GM23338 (cell line): ENCODE results near the gene KIRREL3.

Source experiments
- CREB1 ChIP-seq: fragments of 250-450 bp; sonication (Bioruptor Pico); IDR thresholded peaks from 2 replicates; pipeline ENCODE4 v1.5.0; 2020; ENCODE audit warnings: low read depth, mild to moderate bottlenecking, moderate library complexity
- CTCF ChIP-seq, 2 experiments: fragments of 200-600 bp in 1 of 2; sonication (generic) in 1 of 2; conservative IDR thresholded peaks; 2 replicates each; pipeline versions ENCODE4 v1.5.1 to v1.6.1; 2016 to 2017; ENCODE audit warnings: antibody characterized with exemption in 2 of 2, low read depth in 2 of 2, mild to moderate bottlenecking in 2 of 2, moderate library complexity in 1 of 2
- ETS1 ChIP-seq: IDR thresholded peaks from 2 replicates; pipeline ENCODE4 v1.6.1; 2016; ENCODE audit warnings: antibody characterized with exemption
- EZH2 ChIP-seq: fragments of 200-600 bp; sonication (generic); IDR thresholded peaks from one replicate; pipeline ENCODE4 v1.8.0; 2017; ENCODE audit warnings: antibody characterized with exemption, mild to moderate bottlenecking, low read depth; ENCODE audit not compliant: unreplicated experiment
- EZH2phosphoT487 ChIP-seq: fragments of 200-600 bp; sonication (generic); IDR thresholded peaks from one replicate; pipeline ENCODE4 v1.8.1; 2018; ENCODE audit warnings: antibody characterized with exemption; ENCODE audit not compliant: unreplicated experiment
- JUNB ChIP-seq: IDR thresholded peaks from one replicate; pipeline ENCODE4 v1.6.1; 2016; ENCODE audit warnings: antibody characterized with exemption; ENCODE audit not compliant: unreplicated experiment
- NANOG ChIP-seq: IDR thresholded peaks from 2 replicates; pipeline ENCODE4 v1.6.1; 2016; ENCODE audit warnings: antibody characterized with exemption, borderline replicate concordance
- POLR2AphosphoS5 ChIP-seq: IDR thresholded peaks from 2 replicates; pipeline ENCODE4 v1.6.1; 2016; ENCODE audit warnings: antibody characterized with exemption, low read depth
- REST ChIP-seq: IDR thresholded peaks from one replicate; pipeline ENCODE4 v1.6.1; 2018; ENCODE audit warnings: antibody characterized with exemption; ENCODE audit not compliant: unreplicated experiment
- STAT1 ChIP-seq: IDR thresholded peaks from one replicate; pipeline ENCODE4 v1.6.1; 2016; ENCODE audit warnings: antibody characterized with exemption; ENCODE audit not compliant: unreplicated experiment
- ZNF114 ChIP-seq: fragments of 250-450 bp; sonication (Bioruptor Pico); IDR thresholded peaks from 2 replicates; pipeline ENCODE4 v1.5.0; 2020; ENCODE audit warnings: mild to moderate bottlenecking, moderate library complexity

- TF ChIP-seq CTCF (conservative IDR thresholded peaks at IDR 0.05; ENCODE audit: low read depth in 2 of 2) (no peak), NANOG (no peak), CREB1 (CRISPR knock-in tag) (no peak), REST (no peak), EZH2phosphoT487 (no peak), EZH2 (no peak), POLR2AphosphoS5 (no peak), JUNB (no peak), ZNF114 (CRISPR knock-in tag) (no peak), STAT1 (no peak), ETS1 (no peak)
Observed at GRCh38 chr11:126748793-126749192, 251.8 kb downstream of the KIRREL3 start.
